NCI-H69 (cell line): Measurements from ENCODE around the gene DCST1.

Experiments used
- DNase-seq: peaks from one replicate; lab custom pipeline; 2025; lab: John Stamatoyannopoulos, UW

Gene DCST1

GRCh38 chr1:155073377-155074242 lies 40.0 kb downstream of the DCST1 start:
- DNase-seq: no peak

DNA sequence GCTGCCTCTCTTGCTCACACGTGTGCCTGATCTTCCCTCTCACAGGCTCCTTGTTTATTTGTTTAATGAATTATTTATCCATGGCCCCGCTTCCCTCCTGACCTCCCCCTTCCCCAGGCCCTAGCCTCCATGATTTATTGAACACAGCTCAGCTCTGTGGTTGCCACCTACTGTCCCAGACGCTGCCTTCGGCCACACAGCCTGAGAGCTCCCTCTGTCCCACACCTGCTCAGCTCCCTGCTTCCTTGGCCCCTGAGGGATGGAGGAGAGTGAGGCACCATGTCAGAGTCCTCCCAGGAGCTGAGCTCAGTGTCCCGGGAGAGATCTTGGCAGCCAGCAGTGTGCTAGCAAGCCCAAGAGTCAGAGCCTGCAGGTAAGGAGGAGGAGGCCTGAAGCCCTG lies 41.9 kb downstream of the DCST1 start:
- DNase-seq: peak; percentile 32

GRCh38 chr1:155076371-155076770 lies 42.7 kb downstream of the DCST1 start:
- peak; percentile 25 for DNase-seq

DNA sequence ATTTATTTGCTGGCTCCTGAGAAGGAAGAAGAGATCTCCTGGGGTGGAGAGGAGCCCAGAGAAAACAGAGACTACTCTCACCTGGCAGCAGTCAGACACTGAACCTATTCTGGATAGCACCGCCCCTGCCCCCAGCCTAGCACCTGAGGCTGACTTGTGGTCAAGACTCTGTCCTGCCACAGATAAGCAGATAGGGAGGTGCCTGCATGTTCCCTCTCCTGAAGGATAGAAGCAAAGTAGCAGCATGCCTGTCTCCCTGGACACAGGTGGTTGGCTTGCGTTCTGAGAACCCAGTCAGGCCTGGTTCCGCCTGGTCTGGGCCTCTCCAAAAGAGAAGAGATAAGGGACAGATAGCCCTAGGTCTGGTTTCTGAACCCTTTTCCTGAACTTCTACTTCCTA lies 43.7 kb downstream of the DCST1 start:
- no peak for DNase-seq

DNA sequence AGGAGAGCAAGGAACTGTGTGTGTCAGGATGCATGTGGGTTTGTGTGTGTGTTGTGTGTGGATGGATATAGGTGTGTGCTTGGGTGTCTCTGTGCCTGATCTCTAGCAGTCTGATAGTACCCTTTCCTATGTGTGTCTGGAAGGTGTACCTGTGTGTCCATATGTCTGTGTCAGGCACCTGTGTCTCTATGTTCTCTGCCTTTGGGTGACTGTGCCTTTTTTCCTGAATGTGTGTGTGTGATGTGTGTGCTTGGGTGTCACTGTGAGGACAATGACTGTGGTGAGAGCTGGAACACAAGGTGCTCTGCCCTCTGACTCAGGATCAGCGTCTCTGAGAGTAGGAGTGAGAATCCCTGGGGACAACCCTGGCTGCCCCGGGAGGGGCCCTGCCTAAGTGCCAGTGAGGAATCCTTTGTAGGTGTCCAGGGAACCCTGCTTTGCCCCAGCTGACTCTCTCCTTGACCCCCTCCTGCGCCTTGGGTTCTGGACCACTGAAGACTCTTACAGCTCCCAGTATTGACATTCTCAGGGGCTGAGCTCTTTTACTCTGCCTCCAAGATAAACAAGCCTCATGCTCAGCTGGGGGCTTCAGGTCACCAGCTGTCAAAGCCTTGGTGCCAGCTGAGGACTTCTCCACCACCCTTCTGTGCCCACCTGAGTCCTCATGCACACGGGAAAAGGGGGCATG lies 44.3 kb downstream of the DCST1 start:
- peak; percentile 79 for DNase-seq

- peak; percentile 92 for DNase-seq
These were observed 45.0 kb downstream of the DCST1 start, which contains the start of gene EFNA3 for GRCh38 chr1:155078469-155079209. EFNA3 (plus strand) TSS chr1:155078837; CDS start chr1:155078942, 105 bp downstream.

- DNase-seq: no peak
These were observed 45.5 kb downstream of the DCST1 start for GRCh38 chr1:155079210-155079486.

GRCh38 chr1:155079487-155080311 lies 46.1 kb downstream of the DCST1 start:
- DNase-seq: peak; percentile 64

- DNase-seq: peak; percentile 86
These were observed 46.9 kb downstream of the DCST1 start for GRCh38 chr1:155080312-155081228.

- DNase-seq: peak; percentile 76
These were observed 48.1 kb downstream of the DCST1 start for GRCh38 chr1:155081472-155082300.

- peak; percentile 57 for DNase-seq
These were observed 48.9 kb downstream of the DCST1 start for GRCh38 chr1:155082301-155083051.

- DNase-seq: no peak
These were observed 49.5 kb downstream of the DCST1 start for GRCh38 chr1:155083052-155083541.

GRCh38 chr1:155083865-155084721 lies 50.5 kb downstream of the DCST1 start:
- peak; percentile 72 for DNase-seq

GRCh38 chr1:155084722-155085503 lies 51.3 kb downstream of the DCST1 start:
- peak; percentile 97 for DNase-seq

GRCh38 chr1:155085504-155086127 lies 52.0 kb downstream of the DCST1 start:
- peak; percentile 76 for DNase-seq

- peak; percentile 87 for DNase-seq
These were observed 52.6 kb downstream of the DCST1 start for GRCh38 chr1:155086128-155086741.
